Measurements from ENCODE around the gene KCNA4.

Gene KCNA4

GRCh38 chr11:30016588-30017363, at the start of gene KCNA4:
TSS of gene KCNA4 (minus strand) at chr11:30017030. CDS start at chr11:30012678, 4,352 bp downstream.
- peak; percentile 0 for DNase-seq (ENCODE audit: low read depth)
- TF ChIP-seq CTCF (conservative IDR thresholded peaks at IDR 0.05; ENCODE audit: low read length): no peak
- H3K4me3 ChIP-seq (ENCODE audit: low read length): no peak within 1 kb of the TSS; the same call in 1 of the 2 replicates

GRCh38 chr11:30062103-30062502, 45.3 kb upstream of the KCNA4 start:
- no peak for TF ChIP-seq CTCF (conservative IDR thresholded peaks at IDR 0.05; ENCODE audit: low read length)
- no peak for DNase-seq (ENCODE audit: low read depth)
- no peak overlapping the region for H3K4me3 ChIP-seq (ENCODE audit: low read length)

- TF ChIP-seq CTCF (conservative IDR thresholded peaks at IDR 0.05; ENCODE audit: low read length): no peak
- no peak overlapping the region for H3K4me3 ChIP-seq (ENCODE audit: low read length)
- DNase-seq (ENCODE audit: low read depth): no peak
These were observed 42.5 kb upstream of the KCNA4 start for GRCh38 chr11:30059172-30059815.

- TF ChIP-seq CTCF (conservative IDR thresholded peaks at IDR 0.05; ENCODE audit: low read length): no peak
- no peak for DNase-seq (ENCODE audit: low read depth)
- no peak overlapping the region for H3K4me3 ChIP-seq (ENCODE audit: low read length)
These were observed 32.4 kb upstream of the KCNA4 start for GRCh38 chr11:30049214-30049613.

GRCh38 chr11:30046578-30046945, 29.7 kb upstream of the KCNA4 start:
- TF ChIP-seq CTCF (conservative IDR thresholded peaks at IDR 0.05; ENCODE audit: low read length): no peak
- no peak for DNase-seq (ENCODE audit: low read depth)
- no peak overlapping the region for H3K4me3 ChIP-seq (ENCODE audit: low read length)

GRCh38 chr11:30045921-30046577, 29.2 kb upstream of the KCNA4 start:
- DNase-seq (ENCODE audit: low read depth): no peak
- H3K4me3 ChIP-seq (ENCODE audit: low read length): no peak overlapping the region
- TF ChIP-seq CTCF (conservative IDR thresholded peaks at IDR 0.05; ENCODE audit: low read length): no peak
